NCI-H2107 treated with DMSO at 0.1 percent for 48 hours (cell line): ENCODE data around the gene ELK3.
"Not testable (repeated sequence)": the region's sequence is repeated elsewhere in the genome, so short reads cannot be mapped to it uniquely, and the experiment has no call there.

ENCODE experiments used
- DNase-seq: peaks from one replicate; lab custom pipeline; 2025; ENCODE audit not compliant: unreplicated experiment; lab: John Stamatoyannopoulos, UW

ELK3 gene

DNA sequence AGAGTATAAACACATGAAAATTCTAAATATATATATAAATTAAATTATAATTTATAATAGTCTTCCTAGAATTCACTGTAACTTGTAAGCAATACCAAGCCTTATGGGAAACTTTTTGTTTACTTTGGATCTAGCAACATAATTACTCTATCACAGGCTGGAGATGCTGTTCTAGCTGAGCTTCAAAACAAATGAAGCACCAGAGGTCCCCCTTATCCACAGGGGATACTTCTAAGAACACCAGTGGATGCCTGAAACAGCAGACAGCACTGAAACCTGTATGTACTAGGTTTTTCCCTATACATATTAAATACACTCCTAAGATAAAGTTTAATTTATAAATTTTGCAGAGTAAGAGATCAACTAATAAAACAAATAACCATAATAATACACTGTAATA is 109.5 kb downstream of the ELK3 start:
- DNase-seq, result no peak

- DNase-seq, result no peak
Measured at GRCh38 chr12:96305665-96306064, 111.5 kb downstream of the ELK3 start.

DNA sequence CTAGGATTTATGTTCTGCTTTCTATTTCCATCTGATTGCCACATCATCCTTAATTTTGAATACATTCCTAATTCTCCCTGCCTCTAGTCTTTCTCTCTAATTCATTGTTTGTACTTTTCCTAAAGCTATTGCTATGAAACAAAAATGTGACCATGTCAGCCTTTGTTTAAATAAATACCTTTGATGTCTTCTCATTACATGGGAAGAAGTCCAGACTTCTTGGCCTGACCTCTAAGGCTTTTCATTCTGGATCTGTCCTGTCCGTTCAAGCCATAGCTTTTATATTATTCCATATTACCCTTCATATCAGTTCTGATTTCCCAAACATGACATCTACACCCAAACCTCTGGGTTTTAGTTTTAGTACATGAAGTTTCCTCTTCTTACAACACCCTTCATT is 114.7 kb downstream of the ELK3 start:
- no peak for DNase-seq

DNA sequence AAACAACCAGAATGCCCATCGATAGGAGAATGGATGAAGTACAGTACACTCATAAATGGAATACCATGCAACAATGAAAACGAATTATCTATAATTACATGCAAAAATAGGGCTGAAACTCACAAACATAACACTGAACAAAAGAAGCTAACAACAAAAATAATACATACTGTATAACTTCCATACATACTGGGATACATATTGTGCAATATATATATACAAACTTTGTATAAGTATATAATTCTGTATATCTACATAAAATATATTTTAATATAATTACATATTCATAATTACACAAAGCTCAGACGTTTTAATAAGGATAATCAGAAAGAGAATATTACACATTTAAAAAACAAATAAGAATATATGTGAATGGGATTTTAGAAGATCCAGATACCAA is 115.9 kb downstream of the ELK3 start:
- DNase-seq, result no peak

DNA sequence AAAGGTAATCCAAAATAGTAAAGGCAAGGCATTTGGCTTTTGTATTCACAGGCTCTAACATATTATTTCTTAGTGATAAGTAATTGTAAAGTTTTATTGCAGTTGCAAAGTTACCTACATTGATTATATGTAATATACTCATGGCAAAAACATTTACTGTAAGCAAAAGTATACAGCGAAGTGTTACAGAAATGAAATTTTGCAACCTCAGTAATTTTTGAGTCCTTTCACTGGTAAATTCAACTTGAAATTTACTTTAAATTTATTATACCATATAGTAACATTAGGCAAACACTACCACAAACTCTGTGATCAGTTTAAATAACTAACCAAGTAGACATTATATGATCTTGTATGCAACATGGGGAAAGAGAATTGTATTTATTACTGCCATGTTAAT is 117.0 kb downstream of the ELK3 start:
- DNase-seq, result no peak

GRCh38 chr12:96313606-96314005 is 119.4 kb downstream of the ELK3 start:
- DNase-seq, result no peak

DNA sequence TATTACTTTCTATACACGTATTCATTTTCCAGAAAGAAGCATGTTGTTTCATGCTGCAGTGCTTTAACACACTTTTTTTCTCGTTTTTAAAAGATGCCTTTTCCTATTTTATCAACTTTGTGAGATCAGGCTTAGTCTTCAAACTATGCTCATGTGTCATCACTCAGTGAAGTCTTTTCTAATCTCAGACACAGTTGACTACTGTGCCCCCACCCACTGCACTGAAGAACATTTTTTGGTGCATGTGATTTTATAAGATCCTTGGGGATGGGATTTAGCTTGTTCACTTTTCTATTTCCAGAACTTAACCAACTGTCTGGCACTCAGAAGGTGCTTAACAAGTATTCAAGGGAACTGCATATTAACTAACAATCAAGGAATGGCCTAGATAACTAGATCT is 120.5 kb downstream of the ELK3 start:
- no peak for DNase-seq

DNA sequence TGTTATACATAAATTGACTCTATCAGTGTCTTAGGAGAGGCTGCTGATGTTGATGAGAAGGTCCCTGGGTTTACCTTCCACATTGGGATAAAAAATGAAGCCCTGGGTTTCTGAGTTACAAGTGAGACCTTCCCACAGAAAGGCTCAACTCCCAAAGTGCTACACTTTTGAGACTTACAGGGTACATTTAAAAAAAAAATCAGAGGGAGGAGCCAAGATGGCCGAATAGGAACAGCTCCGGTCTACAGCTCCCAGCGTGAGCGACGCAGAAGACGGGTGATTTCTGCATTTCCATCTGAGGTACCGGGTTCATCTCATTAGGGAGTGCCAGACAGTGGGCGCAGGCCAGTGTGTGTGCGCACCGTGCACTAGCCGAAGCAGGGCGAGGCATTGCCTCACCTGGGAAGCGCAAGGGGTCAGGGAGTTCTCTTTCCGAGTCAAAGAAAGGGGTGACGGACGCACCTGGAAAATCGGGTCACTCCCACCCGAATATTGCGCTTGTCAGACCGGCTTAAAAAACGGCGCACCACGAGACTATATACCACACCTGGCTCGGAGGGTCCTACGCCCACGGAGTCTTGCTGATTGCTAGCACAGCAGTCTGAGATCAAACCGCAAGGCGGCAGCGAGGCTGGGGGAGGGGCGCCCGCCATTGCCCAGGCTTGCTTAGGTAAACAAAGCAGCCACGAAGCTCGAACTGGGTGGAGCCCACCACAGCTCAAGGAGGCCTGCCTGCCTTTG is 121.7 kb downstream of the ELK3 start:
- DNase-seq, result not testable (repeated sequence)

DNA sequence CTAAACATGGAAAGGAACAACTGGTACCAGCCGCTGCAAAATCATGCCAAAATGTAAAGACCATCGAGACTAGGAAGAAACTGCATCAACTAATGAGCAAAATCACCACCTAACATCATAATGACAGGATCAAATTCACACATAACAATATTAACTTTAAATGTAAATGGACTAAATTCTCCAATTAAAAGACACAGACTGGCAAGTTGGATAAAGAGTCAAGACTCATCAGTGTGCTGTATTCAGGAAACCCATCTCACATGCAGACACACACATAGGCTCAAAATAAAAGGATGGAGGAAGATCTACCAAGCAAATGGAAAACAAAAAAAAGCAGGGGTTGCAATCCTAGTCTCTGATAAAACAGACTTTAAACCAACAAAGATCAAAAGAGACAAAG is 123.6 kb downstream of the ELK3 start:
- DNase-seq, result not testable (repeated sequence)
